Placental epithelial cell (primary cell): Measurements from ENCODE around the gene ZNF846. TPM values are rescaled to one million over a fixed set of nuclear protein-coding genes. Genes with fewer than 3 reads are reported as not detected.

Experiments
- total RNA-seq: library from RNA; depleted of rRNA; stranded (reverse); fragments of >200 nt; gene quantifications from 2 replicates; pipeline ENCODE4 v1.2.3, GENCODE V29; 2012

ZNF846 gene
- 10.6 and 18.5 TPM in 2 replicates for total RNA-seq

DNA sequence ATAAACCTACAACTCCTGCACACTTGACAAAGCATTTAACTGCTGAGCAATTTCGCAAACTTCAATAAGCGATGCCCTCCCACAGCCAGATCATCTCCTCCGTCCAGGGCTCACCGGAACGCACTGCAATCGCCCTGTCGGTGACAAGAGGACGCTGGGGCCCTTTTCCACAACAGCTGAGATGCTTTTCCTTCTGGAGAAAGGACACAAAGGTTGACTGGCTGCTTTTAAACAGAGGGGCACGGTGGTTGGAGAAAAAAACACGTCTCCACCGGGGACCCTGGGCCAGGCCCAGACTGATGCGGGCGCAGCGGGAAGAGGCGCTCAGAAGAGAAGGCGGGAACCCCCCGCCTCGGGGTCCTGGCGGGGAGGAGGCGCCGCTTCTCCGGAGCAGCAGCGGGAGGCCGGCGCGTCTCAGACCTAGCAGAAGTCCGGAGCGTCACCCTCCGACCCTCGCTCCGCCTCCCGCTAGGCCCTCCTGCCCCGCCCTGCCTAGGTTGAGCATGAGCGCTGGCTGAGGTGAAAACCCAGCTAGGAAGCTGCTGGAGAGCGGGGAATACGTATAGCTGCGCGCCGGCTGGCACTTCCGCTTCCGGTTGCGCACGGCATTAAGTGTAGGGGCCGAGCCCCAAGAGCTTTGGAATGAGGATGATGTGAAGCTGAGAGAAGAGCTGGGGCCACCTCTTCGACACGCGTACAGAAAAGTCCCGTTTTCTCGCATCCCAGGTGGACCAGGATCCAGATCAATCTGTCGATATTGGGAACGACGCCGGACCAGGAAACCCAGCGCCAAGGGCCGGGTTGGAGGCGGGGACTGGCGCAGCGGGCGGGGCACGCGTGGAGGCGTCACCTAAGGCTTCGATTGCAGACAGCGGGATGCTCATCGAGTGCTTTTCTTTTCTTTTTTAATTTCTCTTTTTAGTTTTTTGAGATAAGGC is at the start of gene ZNF846:
TSS of gene ZNF846 (minus strand) at position 564 of the 938 bp plus-strand sequence. CDS start 3,788 bp downstream, outside the sequence.

Other genes with a start within 250 kb of the ZNF846 start
- gene ZNF426, start 230.1 kb downstream of the ZNF846 start, total RNA-seq, result 27.5 and 28.0 TPM in 2 replicates
- 23.2 and 38.3 TPM in 2 replicates for gene ZNF121, start 184.2 kb downstream of the ZNF846 start, total RNA-seq
- 29.8 and 47.5 TPM in 2 replicates for gene ZNF561, start 147.5 kb downstream of the ZNF846 start, total RNA-seq
- gene ZNF562, start 93.6 kb downstream of the ZNF846 start, total RNA-seq, result 11.4 and 34.3 TPM in 2 replicates
- 33.9 and 37.7 TPM in 2 replicates for gene FBXL12, start 50.3 kb upstream of the ZNF846 start, total RNA-seq
- 197 and 263 TPM in 2 replicates for gene UBL5, start 59.2 kb upstream of the ZNF846 start, total RNA-seq
- 37.7 and 76.9 TPM in 2 replicates for gene PIN1, start 66.6 kb upstream of the ZNF846 start, total RNA-seq
- gene OLFM2, start 167.8 kb upstream of the ZNF846 start, total RNA-seq, result not detected in 2 replicates
- gene COL5A3, start 241.8 kb upstream of the ZNF846 start, total RNA-seq, result 0.11 TPM in 1 of 2 replicates, not detected in the other
- not detected in 2 replicates for gene RDH8, start 244.7 kb upstream of the ZNF846 start, total RNA-seq